HepG2 (cell line): ENCODE measurements around the gene FAM221A. TPM values are rescaled to one million over a fixed set of nuclear protein-coding genes. Genes with fewer than 3 reads are reported as not detected.

Experiments
- FOSL2 ChIP-seq: sonication (generic); formaldehyde crosslinking; IDR thresholded peaks from 2 replicates; pipeline ENCODE4 v1.4.0; 2020; ENCODE audit warnings: missing genetic modification reagents
- HNRNPLL ChIP-seq: fragments of 200-400 bp; formaldehyde crosslinking; IDR thresholded peaks from 2 replicates; pipeline ENCODE4 v1.6.1; 2017; ENCODE audit warnings: mild to moderate bottlenecking, low read depth, low read length; ENCODE audit not compliant: poor library complexity, severe bottlenecking
- MYC ChIP-seq: sonication (generic); formaldehyde crosslinking; IDR thresholded peaks from 2 replicates; pipeline ENCODE4 v1.9.0; 2021; ENCODE audit warnings: missing genetic modification reagents, borderline replicate concordance
- NCOA2 ChIP-seq: sonication (generic); formaldehyde crosslinking; IDR thresholded peaks from 2 replicates; pipeline ENCODE4 v1.8.0; 2022; ENCODE audit warnings: inconsistent platforms
- NFYC ChIP-seq: IDR thresholded peaks from 2 replicates; pipeline ENCODE4 v1.6.1; 2016; ENCODE audit warnings: missing genetic modification reagents, missing compliant biosample characterization
- SMAD3 ChIP-seq: sonication (generic); formaldehyde crosslinking; IDR thresholded peaks from 2 replicates; pipeline ENCODE4 v1.4.0; 2020; ENCODE audit warnings: missing genetic modification reagents
- TBL1XR1 ChIP-seq: fragments of 150-350 bp; IDR thresholded peaks from 2 replicates; pipeline ENCODE4 v1.6.1; 2014; ENCODE audit warnings: borderline replicate concordance, low read length; ENCODE audit not compliant: partially characterized antibody
- TEAD3 ChIP-seq: optimal IDR thresholded peaks from 2 replicates; pipeline ENCODE3; 2016; ENCODE audit warnings: borderline replicate concordance
- YY1 ChIP-seq: IDR thresholded peaks from 2 replicates; pipeline ENCODE4 v1.6.1; 2011; ENCODE audit warnings: low read length, low read depth, moderate library complexity, mild to moderate bottlenecking; ENCODE audit not compliant: insufficient read depth, insufficient replicate concordance
- ZBTB21 ChIP-seq: sonication (generic); formaldehyde crosslinking; IDR thresholded peaks from 2 replicates; pipeline ENCODE4 v1.4.0; 2020; ENCODE audit warnings: missing genetic modification reagents
- ZNF205 ChIP-seq: IDR thresholded peaks from 2 replicates; pipeline ENCODE4 v1.6.1; 2018; ENCODE audit warnings: missing biosample characterization, missing genetic modification reagents
- ZNF230 ChIP-seq: sonication (generic); formaldehyde crosslinking; IDR thresholded peaks from 2 replicates; pipeline ENCODE4 v1.4.0; 2020; ENCODE audit warnings: mild to moderate bottlenecking, missing genetic modification reagents
- ZNF549 ChIP-seq: sonication (generic); formaldehyde crosslinking; IDR thresholded peaks from 2 replicates; pipeline ENCODE4 v1.5.0; 2020; ENCODE audit warnings: missing genetic modification reagents
- ZNF616 ChIP-seq: sonication (generic); formaldehyde crosslinking; IDR thresholded peaks from 2 replicates; pipeline ENCODE4 v1.5.0; 2020; ENCODE audit warnings: low read depth, mild to moderate bottlenecking, missing genetic modification reagents
- ZNF75D ChIP-seq: sonication (generic); formaldehyde crosslinking; IDR thresholded peaks from 2 replicates; pipeline ENCODE4 v1.8.1; 2023; ENCODE audit warnings: missing genetic modification reagents, mild to moderate bottlenecking, borderline replicate concordance
- polyA plus RNA-seq, 8 experiments: library from polyadenylated mRNA; depleted of rRNA in 3 of 8; stranded (reverse) in 7 of 8; unstranded in 1 of 8; fragments of >200 nt; fragmentation: Illumina TruSeq in 4 of 8; extraction: Trizol in 4 of 8; gene quantifications; 2 replicates each; pipeline versions ENCODE4 v1.2.1 to v1.2.3, GENCODE V29; 2011 to 2016; ENCODE audit warnings: low read depth in 4 of 8, missing spikeins in 1 of 8, mixed read lengths in 1 of 8; ENCODE audit not compliant: insufficient read depth in 1 of 8
- total RNA-seq, 5 experiments: library from RNA; depleted of rRNA; stranded (reverse); fragments of >200 nt; fragmentation: Illumina TruSeq; extraction: Trizol; gene quantifications; 2 replicates each; pipeline ENCODE4 v1.2.3, GENCODE V29; 2016; ENCODE audit warnings: low read depth in 1 of 5
- TF ChIP-seq, protein P1 (sequence below): sonication (generic); formaldehyde crosslinking; IDR thresholded peaks from 2 replicates; pipeline ENCODE4 v1.5.1; 2020; ENCODE audit warnings: mild to moderate bottlenecking, missing genetic modification reagents, moderate library complexity
- TF ChIP-seq, protein P2 (sequence below): sonication (generic); formaldehyde crosslinking; IDR thresholded peaks from 2 replicates; pipeline ENCODE4 v1.5.0; 2020; ENCODE audit warnings: missing genetic modification reagents, mild to moderate bottlenecking, borderline replicate concordance
- TF ChIP-seq, protein P3 (sequence below): sonication (generic); formaldehyde crosslinking; IDR thresholded peaks from 2 replicates; pipeline ENCODE4 v1.8.1; 2023; ENCODE audit warnings: missing genetic modification reagents, inconsistent platforms, borderline replicate concordance
- TF ChIP-seq, protein P4 (sequence below): sonication (generic); formaldehyde crosslinking; conservative IDR thresholded peaks from 2 replicates; pipeline ENCODE4 v1.4.0; 2020; ENCODE audit warnings: mild to moderate bottlenecking, missing genetic modification reagents, moderate library complexity
- TF ChIP-seq, protein P5 (sequence below): fragments of 450-650 bp; IDR thresholded peaks from 2 replicates; pipeline ENCODE4 v1.6.1; 2017; ENCODE audit warnings: mild to moderate bottlenecking

The FAM221A gene
- total and polyA plus RNA-seq, 2 of the 13 experiments (the other 11 are each of a cell fraction or from before 2014, with no cell fraction given), result 0.08 TPM; not detected in 1

DNA sequence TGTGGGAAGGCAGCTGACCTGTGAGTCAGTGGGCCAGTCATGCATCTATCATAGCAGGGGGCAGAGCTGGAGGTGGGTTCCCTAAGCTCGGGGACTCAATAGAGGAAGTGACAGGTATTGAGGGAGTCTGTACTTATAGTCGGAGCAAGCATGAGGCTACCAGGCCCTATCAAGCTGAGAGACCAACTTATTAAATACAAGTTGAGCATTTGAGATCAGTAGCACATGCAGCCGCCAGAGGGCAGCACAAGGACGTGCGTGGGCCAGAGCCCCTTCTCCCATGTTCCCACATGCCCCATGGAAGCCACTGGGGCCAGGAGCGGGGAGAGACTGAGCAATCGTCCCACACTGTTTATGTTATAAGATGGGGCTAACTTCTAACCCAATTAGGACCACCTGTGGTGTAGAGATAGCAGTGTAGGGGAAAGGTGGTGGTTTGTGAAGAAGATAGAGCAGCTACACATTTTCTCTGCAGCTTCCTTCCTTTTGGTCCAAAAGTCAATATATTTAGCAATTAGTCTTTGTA, 17.0 kb downstream of the FAM221A start (continued):
- TF ChIP-seq, protein P1, sequence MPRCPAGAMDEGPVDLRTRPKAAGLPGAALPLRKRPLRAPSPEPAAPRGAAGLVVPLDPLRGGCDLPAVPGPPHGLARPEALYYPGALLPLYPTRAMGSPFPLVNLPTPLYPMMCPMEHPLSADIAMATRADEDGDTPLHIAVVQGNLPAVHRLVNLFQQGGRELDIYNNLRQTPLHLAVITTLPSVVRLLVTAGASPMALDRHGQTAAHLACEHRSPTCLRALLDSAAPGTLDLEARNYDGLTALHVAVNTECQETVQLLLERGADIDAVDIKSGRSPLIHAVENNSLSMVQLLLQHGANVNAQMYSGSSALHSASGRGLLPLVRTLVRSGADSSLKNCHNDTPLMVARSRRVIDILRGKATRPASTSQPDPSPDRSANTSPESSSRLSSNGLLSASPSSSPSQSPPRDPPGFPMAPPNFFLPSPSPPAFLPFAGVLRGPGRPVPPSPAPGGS (CRISPR knock-in tag), result no peak
- TF ChIP-seq ZNF75D (CRISPR knock-in tag) (no peak), ZNF205 (CRISPR knock-in tag) (no peak), YY1 (peak; percentile 34), ZNF549 (CRISPR knock-in tag) (no peak), TBL1XR1 (no peak), FOSL2 (0 out of 2 replicates have a peak, but pooled peaks have one; percentile 17), SMAD3 (CRISPR knock-in tag) (no peak), TEAD3 (CRISPR knock-in tag) (no peak), NFYC (CRISPR knock-in tag) (no peak), HNRNPLL (no peak), NCOA2 (no peak), ZNF230 (no peak), MYC (CRISPR knock-in tag) (peak; percentile 24; the same call in 1 of the 2 replicates), ZBTB21 (CRISPR knock-in tag) (no peak), ZNF616 (CRISPR knock-in tag) (no peak)
- TF ChIP-seq, protein P2, sequence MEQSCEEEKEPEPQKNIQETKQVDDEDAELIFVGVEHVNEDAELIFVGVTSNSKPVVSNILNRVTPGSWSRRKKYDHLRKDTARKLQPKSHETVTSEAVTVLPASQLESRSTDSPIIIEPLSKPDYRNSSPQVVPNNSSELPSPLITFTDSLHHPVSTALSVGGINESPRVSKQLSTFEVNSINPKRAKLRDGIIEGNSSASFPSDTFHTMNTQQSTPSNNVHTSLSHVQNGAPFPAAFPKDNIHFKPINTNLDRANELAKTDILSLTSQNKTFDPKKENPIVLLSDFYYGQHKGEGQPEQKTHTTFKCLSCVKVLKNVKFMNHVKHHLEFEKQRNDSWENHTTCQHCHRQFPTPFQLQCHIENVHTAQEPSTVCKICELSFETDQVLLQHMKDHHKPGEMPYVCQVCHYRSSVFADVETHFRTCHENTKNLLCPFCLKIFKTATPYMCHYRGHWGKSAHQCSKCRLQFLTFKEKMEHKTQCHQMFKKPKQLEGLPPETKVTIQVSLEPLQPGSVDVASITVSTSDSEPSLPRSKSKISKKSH, result no peak
- TF ChIP-seq, protein P3, sequence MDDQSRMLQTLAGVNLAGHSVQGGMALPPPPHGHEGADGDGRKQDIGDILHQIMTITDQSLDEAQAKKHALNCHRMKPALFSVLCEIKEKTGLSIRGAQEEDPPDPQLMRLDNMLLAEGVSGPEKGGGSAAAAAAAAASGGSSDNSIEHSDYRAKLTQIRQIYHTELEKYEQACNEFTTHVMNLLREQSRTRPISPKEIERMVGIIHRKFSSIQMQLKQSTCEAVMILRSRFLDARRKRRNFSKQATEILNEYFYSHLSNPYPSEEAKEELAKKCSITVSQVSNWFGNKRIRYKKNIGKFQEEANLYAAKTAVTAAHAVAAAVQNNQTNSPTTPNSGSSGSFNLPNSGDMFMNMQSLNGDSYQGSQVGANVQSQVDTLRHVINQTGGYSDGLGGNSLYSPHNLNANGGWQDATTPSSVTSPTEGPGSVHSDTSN (CRISPR knock-in tag), result no peak
- TF ChIP-seq, protein P4, sequence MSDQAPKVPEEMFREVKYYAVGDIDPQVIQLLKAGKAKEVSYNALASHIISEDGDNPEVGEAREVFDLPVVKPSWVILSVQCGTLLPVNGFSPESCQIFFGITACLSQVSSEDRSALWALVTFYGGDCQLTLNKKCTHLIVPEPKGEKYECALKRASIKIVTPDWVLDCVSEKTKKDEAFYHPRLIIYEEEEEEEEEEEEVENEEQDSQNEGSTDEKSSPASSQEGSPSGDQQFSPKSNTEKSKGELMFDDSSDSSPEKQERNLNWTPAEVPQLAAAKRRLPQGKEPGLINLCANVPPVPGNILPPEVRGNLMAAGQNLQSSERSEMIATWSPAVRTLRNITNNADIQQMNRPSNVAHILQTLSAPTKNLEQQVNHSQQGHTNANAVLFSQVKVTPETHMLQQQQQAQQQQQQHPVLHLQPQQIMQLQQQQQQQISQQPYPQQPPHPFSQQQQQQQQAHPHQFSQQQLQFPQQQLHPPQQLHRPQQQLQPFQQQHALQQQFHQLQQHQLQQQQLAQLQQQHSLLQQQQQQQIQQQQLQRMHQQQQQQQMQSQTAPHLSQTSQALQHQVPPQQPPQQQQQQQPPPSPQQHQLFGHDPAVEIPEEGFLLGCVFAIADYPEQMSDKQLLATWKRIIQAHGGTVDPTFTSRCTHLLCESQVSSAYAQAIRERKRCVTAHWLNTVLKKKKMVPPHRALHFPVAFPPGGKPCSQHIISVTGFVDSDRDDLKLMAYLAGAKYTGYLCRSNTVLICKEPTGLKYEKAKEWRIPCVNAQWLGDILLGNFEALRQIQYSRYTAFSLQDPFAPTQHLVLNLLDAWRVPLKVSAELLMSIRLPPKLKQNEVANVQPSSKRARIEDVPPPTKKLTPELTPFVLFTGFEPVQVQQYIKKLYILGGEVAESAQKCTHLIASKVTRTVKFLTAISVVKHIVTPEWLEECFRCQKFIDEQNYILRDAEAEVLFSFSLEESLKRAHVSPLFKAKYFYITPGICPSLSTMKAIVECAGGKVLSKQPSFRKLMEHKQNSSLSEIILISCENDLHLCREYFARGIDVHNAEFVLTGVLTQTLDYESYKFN, result no peak
- TF ChIP-seq, protein P5, sequence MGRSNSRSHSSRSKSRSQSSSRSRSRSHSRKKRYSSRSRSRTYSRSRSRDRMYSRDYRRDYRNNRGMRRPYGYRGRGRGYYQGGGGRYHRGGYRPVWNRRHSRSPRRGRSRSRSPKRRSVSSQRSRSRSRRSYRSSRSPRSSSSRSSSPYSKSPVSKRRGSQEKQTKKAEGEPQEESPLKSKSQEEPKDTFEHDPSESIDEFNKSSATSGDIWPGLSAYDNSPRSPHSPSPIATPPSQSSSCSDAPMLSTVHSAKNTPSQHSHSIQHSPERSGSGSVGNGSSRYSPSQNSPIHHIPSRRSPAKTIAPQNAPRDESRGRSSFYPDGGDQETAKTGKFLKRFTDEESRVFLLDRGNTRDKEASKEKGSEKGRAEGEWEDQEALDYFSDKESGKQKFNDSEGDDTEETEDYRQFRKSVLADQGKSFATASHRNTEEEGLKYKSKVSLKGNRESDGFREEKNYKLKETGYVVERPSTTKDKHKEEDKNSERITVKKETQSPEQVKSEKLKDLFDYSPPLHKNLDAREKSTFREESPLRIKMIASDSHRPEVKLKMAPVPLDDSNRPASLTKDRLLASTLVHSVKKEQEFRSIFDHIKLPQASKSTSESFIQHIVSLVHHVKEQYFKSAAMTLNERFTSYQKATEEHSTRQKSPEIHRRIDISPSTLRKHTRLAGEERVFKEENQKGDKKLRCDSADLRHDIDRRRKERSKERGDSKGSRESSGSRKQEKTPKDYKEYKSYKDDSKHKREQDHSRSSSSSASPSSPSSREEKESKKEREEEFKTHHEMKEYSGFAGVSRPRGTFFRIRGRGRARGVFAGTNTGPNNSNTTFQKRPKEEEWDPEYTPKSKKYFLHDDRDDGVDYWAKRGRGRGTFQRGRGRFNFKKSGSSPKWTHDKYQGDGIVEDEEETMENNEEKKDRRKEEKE, result no peak
